K562 (cell line): ENCODE results near the gene SENP7. TPM values are rescaled to one million over a fixed set of nuclear protein-coding genes. Genes with fewer than 3 reads are reported as not detected.

Experiments used
- ATAC-seq: fragments of 200-7000 bp; cut with Tn5 transposase; 3 replicates; pipeline ENCODE4 v1.9.1; 2020; ENCODE audit warnings: moderate library complexity
- BruUV-seq: library from RNA; stranded (reverse); fragments of 400-500 nt; replicated peaks from 2 replicates; lab custom pipeline; 2021; lab: Mats Ljungman, UMichigan
- CTCF ChIA-PET: fragments of 300-600 bp; formaldehyde crosslinking; extraction: SDS; loops from one replicate; lab custom pipeline; 2021; ENCODE audit warnings: low intra/inter-chr PET ratio; lab: Yijun Ruan, JAX
- POLR2A ChIA-PET: fragments of 300-600, 350-650 bp; sonication (Branson Sonifier 250); formaldehyde crosslinking; extraction: SDS; loops from one replicate; lab custom pipeline; 2021; ENCODE audit warnings: antibody characterized with exemption, inconsistent platforms; lab: Yijun Ruan, JAX
- DNase-seq, 4 experiments: peaks; one replicate each; pipeline versions ENCODE4 v3.0.0 to v3.0.0-alpha.2; 2011 to 2018; ENCODE audit warnings: low spot score in 3 of 4, mixed read lengths in 3 of 4; ENCODE audit errors: extremely low read depth in 1 of 4
- FAIRE-seq: peaks from 2 replicates; lab custom pipeline; 2011; peaks lifted over from hg19 to GRCh38; lab: Jason Lieb, UNC
- H2AFZ ChIP-seq: 2 replicates; pipeline ENCODE4 v1.6.0; 2011; ENCODE audit warnings: low read depth, low read length, control low read depth, inconsistent platforms
- H3K27ac ChIP-seq: fragments of 200-600 bp; 3 replicates; pipeline ENCODE4 v1.8.0; 2011; ENCODE audit warnings: low read depth, mild to moderate bottlenecking, control low read depth, inconsistent platforms, low read length, moderate library complexity, mixed read lengths; ENCODE audit errors: extremely low read depth
- H3K27me3 ChIP-seq, 2 experiments: fragments of 300-600 bp in 1 of 2; 2 replicates in 1 of 2; 3 replicates in 1 of 2; pipeline versions ENCODE4 v1.6.0 to v1.8.0; 2011; ENCODE audit warnings: inconsistent platforms in 2 of 2, low read length in 2 of 2, mild to moderate bottlenecking in 1 of 2, mixed read lengths in 1 of 2, moderate library complexity in 1 of 2; ENCODE audit not compliant: control insufficient read depth in 2 of 2, insufficient read depth in 2 of 2
- H3K36me3 ChIP-seq: fragments of 300-600 bp; 3 replicates; pipeline ENCODE4 v1.8.0; 2011; ENCODE audit warnings: mild to moderate bottlenecking, low read length, inconsistent platforms; ENCODE audit not compliant: control insufficient read depth, insufficient read depth
- H3K4me1 ChIP-seq, 2 experiments: fragments of 200-600 bp in 1 of 2; replicated peaks in 1 of 2; 2 replicates in 1 of 2; 3 replicates in 1 of 2; pipeline versions ENCODE4 v1.5.1 to v1.8.0; 2011; ENCODE audit warnings: inconsistent platforms in 2 of 2, low read length in 2 of 2, mild to moderate bottlenecking in 1 of 2, mixed read lengths in 1 of 2, moderate library complexity in 1 of 2; ENCODE audit not compliant: control insufficient read depth in 2 of 2, insufficient read depth in 2 of 2
- H3K4me2 ChIP-seq: 2 replicates; pipeline ENCODE4 v1.6.1; 2011; ENCODE audit warnings: low read length, control low read depth, inconsistent platforms, mixed read lengths; ENCODE audit not compliant: insufficient read depth
- H3K4me3 ChIP-seq: fragments of 200-600 bp; sonication (generic), shearing (Covaris generic); 2 replicates; pipeline ENCODE4 v1.5.1; 2016; ENCODE audit warnings: control low read depth, inconsistent platforms
- H3K79me2 ChIP-seq: fragments of 200-600 bp; 3 replicates; pipeline ENCODE4 v1.8.0; 2011; ENCODE audit warnings: low read length, inconsistent platforms; ENCODE audit not compliant: control insufficient read depth, insufficient read depth
- H3K9ac ChIP-seq, 2 experiments: 2 replicates each; pipeline versions ENCODE4 v1.6.0 to v1.6.1; 2011; ENCODE audit warnings: low read depth in 2 of 2, low read length in 2 of 2, control low read depth in 1 of 2, inconsistent platforms in 1 of 2, mild to moderate bottlenecking in 1 of 2, mixed read lengths in 1 of 2; ENCODE audit not compliant: insufficient read depth in 1 of 2
- H3K9me1 ChIP-seq: one replicate; pipeline ENCODE4 v1.6.0; 2011; ENCODE audit warnings: inconsistent platforms, mild to moderate bottlenecking, low read length, moderate library complexity; ENCODE audit not compliant: control insufficient read depth, insufficient read depth
- H3K9me3 ChIP-seq: replicated peaks from 2 replicates; pipeline ENCODE4 v1.5.1; 2011; ENCODE audit warnings: low read depth, low read length, inconsistent platforms; ENCODE audit not compliant: control insufficient read depth, insufficient read depth
- H4K20me1 ChIP-seq: replicated peaks from 2 replicates; pipeline ENCODE4 v1.6.1; 2011; ENCODE audit warnings: low read length, inconsistent platforms, mixed read lengths; ENCODE audit not compliant: control insufficient read depth, insufficient read depth
- HOXB6 ChIP-seq: fragments of 250-450 bp; sonication (Bioruptor Pico); IDR thresholded peaks from 2 replicates; pipeline ENCODE4 v1.5.1; 2022; ENCODE audit warnings: mild to moderate bottlenecking, borderline replicate concordance
- MIER1 ChIP-seq: fragments of 450-650 bp; IDR thresholded peaks from 2 replicates; pipeline ENCODE4 v1.6.1; 2016; ENCODE audit warnings: antibody characterized with exemption, mild to moderate bottlenecking, low read depth
- NCOA2 ChIP-seq, 2 experiments: fragments of 450-650 bp; IDR thresholded peaks; 2 replicates each; pipeline ENCODE4 v1.6.1; 2018; ENCODE audit warnings: mild to moderate bottlenecking in 2 of 2, moderate library complexity in 1 of 2; ENCODE audit not compliant: partially characterized antibody in 2 of 2
- PPARD ChIP-seq: fragments of 250-450 bp; sonication (Bioruptor Pico); IDR thresholded peaks from 2 replicates; pipeline ENCODE4 v1.8.0; 2022; ENCODE audit warnings: inconsistent platforms, mild to moderate bottlenecking, moderate library complexity
- PRPF4 ChIP-seq: fragments of 200-400 bp; formaldehyde crosslinking; IDR thresholded peaks from one replicate; pipeline ENCODE4 v1.6.1; 2017; ENCODE audit warnings: low read length, low read depth, mild to moderate bottlenecking; ENCODE audit not compliant: insufficient read depth, poor library complexity, severe bottlenecking
- ZFP36 ChIP-seq: fragments of 150-350 bp; IDR thresholded peaks from 2 replicates; pipeline ENCODE4 v1.6.1; 2018; ENCODE audit warnings: low read length, low read depth; ENCODE audit not compliant: partially characterized antibody
- ZNF263 ChIP-seq: sonication (generic); formaldehyde crosslinking; IDR thresholded peaks from 2 replicates; pipeline ENCODE4 v1.8.0; 2022; ENCODE audit warnings: mild to moderate bottlenecking, missing genetic modification reagents, borderline replicate concordance
- WGBS: fragments of 100-300 bp; shearing (Covaris generic); methylation state at CpG from one replicate; pipeline ENCODE4 v1.1.6; 2016; ENCODE audit warnings: low coverage, mixed read lengths; ENCODE audit not compliant: insufficient coverage; ENCODE audit errors: missing lambda C conversion rate; 5-methylcytosine and 5-hydroxymethylcytosine counted together
- in situ Hi-C: fragments of 300-500 bp; cut with MboI; formaldehyde crosslinking; loops from 4 replicates; pipeline ENCODE4 v1.15.0; 2018; ENCODE audit warnings: inconsistent platforms, mixed read lengths
- intact Hi-C: fragments of 100-400 bp; cut with micrococcal nuclease; formaldehyde crosslinking; loops from 2 replicates; pipeline ENCODE4 v1.14.2; 2022
- polyA plus RNA-seq, 8 experiments: library from polyadenylated mRNA; depleted of rRNA in 4 of 8; stranded (reverse) in 5 of 8; unstranded in 3 of 8; fragments of >200 nt; fragmentation: Nextera tagmentation in 2 of 8; fragmentation: Illumina TruSeq in 1 of 8; extraction: Ambion mirVana in 2 of 8; extraction: Trizol in 1 of 8; gene quantifications; 2 replicates each; pipeline versions ENCODE4 v1.2.1 to v1.2.3, GENCODE V29; 2011 to 2014; ENCODE audit warnings: inconsistent platforms in 1 of 8, missing spikeins in 1 of 8
- total RNA-seq, 7 experiments: library from RNA; depleted of rRNA in 6 of 7; stranded (reverse); fragments of >200 nt in 6 of 7; fragmentation: Illumina TruSeq in 2 of 7; extraction: Trizol in 2 of 7; gene quantifications; 2 replicates each; pipeline versions ENCODE4 v1.2.1 to v1.2.3, GENCODE V29; 2011 to 2021; ENCODE audit warnings: low replicate concordance in 1 of 7

The SENP7 gene
- total and polyA plus RNA-seq, 9 of the 15 experiments (the other 6 are each of a cell fraction or from before 2014, with no cell fraction given): 4.1 to 21.9 (median 10.7) TPM

DNA sequence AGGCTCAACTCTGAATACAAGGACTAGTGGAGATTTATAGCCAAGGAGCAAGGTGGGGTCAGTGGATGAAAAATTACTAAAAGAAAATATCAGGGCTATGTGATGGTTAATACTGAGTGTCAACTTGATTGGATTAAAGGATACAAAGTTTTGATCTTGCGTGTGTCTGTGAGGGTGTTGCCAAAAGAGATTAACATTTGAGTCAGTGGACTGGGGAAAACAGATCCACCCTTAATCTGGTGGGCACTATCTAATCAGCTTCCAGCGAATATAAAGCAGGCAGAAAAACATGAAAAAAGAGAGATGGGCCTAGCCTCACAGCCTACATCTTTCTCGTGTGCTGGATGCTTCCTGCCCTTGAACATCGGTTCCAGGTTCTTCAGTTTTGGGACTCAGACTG, 14.4 kb upstream of the SENP7 start:
- Histone ChIP-seq H3K27me3 (no peaks in the 10 kb centered on the region), H3K4me1 (peaks cover 10 to 40% of the 10 kb centered on the region in 2 experiments; a peak in 4 of 5 replicates)
- FAIRE-seq (no peak), ATAC-seq (no peak), DNase-seq (no peak)
- intact Hi-C loops: no loop called here
- POLR2A ChIA-PET: interaction anchor here (0.7 kb wide), 1 partner anchor 1135 kb away, joined by 3 read pairs; no protein-coding TSS in a partner anchor
- BruUV-seq: no TSS peak
- no peak for TF ChIP-seq MIER1
- no peak for TF ChIP-seq PPARD (CRISPR knock-in tag)
- TF ChIP-seq HOXB6: no peak
- no peak for TF ChIP-seq ZFP36
- TF ChIP-seq NCOA2 (IDR thresholded peaks at IDR 0.05; ENCODE audit: partially characterized antibody in 2 of 2): no peak
- TF ChIP-seq PRPF4: no peak
- no peak for TF ChIP-seq ZNF263
- TF ChIP-seq, all 486 proteins: peak for 0
- in situ Hi-C loops: no loop called here
- H3K36me3 ChIP-seq: no peaks in the 10 kb centered on the region
- H3K79me2 ChIP-seq: no peaks in the 10 kb centered on the region
- CTCF ChIA-PET: no interaction called here
- no peaks in the 10 kb centered on the region for H4K20me1 ChIP-seq
- no peak overlapping the region for H3K9ac ChIP-seq
- 0 out of 2 replicates have a peak, but pooled peaks cover 2% of the 10 kb centered on the region for H3K9me3 ChIP-seq
- H3K4me3 ChIP-seq: no peak overlapping the region
- no peak overlapping the region for H2AFZ ChIP-seq
- 55% methylated on average over 4 of the region's 4 CpGs for WGBS
- H3K4me2 ChIP-seq: no peak overlapping the region
- H3K27ac ChIP-seq: no peak overlapping the region
- H3K9me1 ChIP-seq: no peaks in the 10 kb centered on the region
